ENCODE results near the gene SLC8B1.

Gene SLC8B1

GRCh38 chr12:113268621-113269020 is 66.3 kb downstream of the SLC8B1 start:
- DNase-seq = no peak
- H3K4me3 ChIP-seq = no peak overlapping the region
- H3K27me3 ChIP-seq = no peaks in the 10 kb centered on the region
- H3K36me3 ChIP-seq = peaks cover 43 to 75% (median 59%) of the 10 kb centered on the region in 3 donors
- H3K27ac ChIP-seq = no peak overlapping the region
- no peak for TF ChIP-seq CTCF (IDR thresholded peaks at IDR 0.05)
- no peaks in the 10 kb centered on the region for H3K9me3 ChIP-seq
- H3K4me1 ChIP-seq = peaks cover 0 to 32% (median 26%) of the 10 kb centered on the region in 4 donors
- intact Hi-C loops (cut with DNase I; ENCODE audit: low total_unique reads) = no loop called here

- TF ChIP-seq CTCF (IDR thresholded peaks at IDR 0.05) = no peak
- peaks cover 47 to 75% (median 55%) of the 10 kb centered on the region in 3 donors for H3K36me3 ChIP-seq
- intact Hi-C loops (cut with DNase I; ENCODE audit: low total_unique reads) = no loop called here
- no peak for DNase-seq
- H3K9me3 ChIP-seq = no peaks in the 10 kb centered on the region
- H3K27me3 ChIP-seq = no peaks in the 10 kb centered on the region
- no peak overlapping the region for H3K27ac ChIP-seq
- H3K4me3 ChIP-seq = no peak overlapping the region
- H3K4me1 ChIP-seq = peaks cover 0 to 28% (median 22%) of the 10 kb centered on the region in 4 donors
These were observed 66.8 kb downstream of the SLC8B1 start for GRCh38 chr12:113268136-113268535.

GRCh38 chr12:113267621-113268020 is 67.3 kb downstream of the SLC8B1 start:
- no peak overlapping the region for H3K27ac ChIP-seq
- no peak for TF ChIP-seq CTCF (IDR thresholded peaks at IDR 0.05)
- no peak overlapping the region for H3K4me3 ChIP-seq
- H3K9me3 ChIP-seq = no peaks in the 10 kb centered on the region
- no peak for DNase-seq
- no peaks in the 10 kb centered on the region for H3K27me3 ChIP-seq
- H3K4me1 ChIP-seq = peaks cover 0 to 28% (median 18%) of the 10 kb centered on the region in 4 donors
- H3K36me3 ChIP-seq = peaks cover 50 to 79% (median 59%) of the 10 kb centered on the region in 3 donors
- intact Hi-C loops (cut with DNase I; ENCODE audit: low total_unique reads) = no loop called here

GRCh38 chr12:113266106-113266895 is 68.6 kb downstream of the SLC8B1 start:
- Histone ChIP-seq H3K27me3 (no peaks in the 10 kb centered on the region), H3K9me3 (no peaks in the 10 kb centered on the region), H3K36me3 (peaks cover 53 to 87% (median 64%) of the 10 kb centered on the region in 3 donors), H3K4me3 (no peak overlapping the region), H3K27ac (peak overlapping the region in 1 of 2 donors; percentile 16), H3K4me1 (peaks cover 0 to 25% (median 12%) of the 10 kb centered on the region in 4 donors)
- intact Hi-C loops (cut with DNase I; ENCODE audit: low total_unique reads) = no loop called here
- no peak for DNase-seq
- TF ChIP-seq CTCF (IDR thresholded peaks at IDR 0.05) = no peak

GRCh38 chr12:113263431-113263963 is 71.4 kb downstream of the SLC8B1 start:
- intact Hi-C loops (cut with DNase I; ENCODE audit: low total_unique reads) = no loop called here
- H3K4me1 ChIP-seq = peaks cover 0 to 44% (median 31%) of the 10 kb centered on the region in 4 donors

More at GRCh38 chr12:113263431-113263963, 71.4 kb downstream of the SLC8B1 start:
- no peaks in the 10 kb centered on the region for H3K27me3 ChIP-seq
- peak overlapping the region; percentile 32 to 75 for H3K27ac ChIP-seq
- H3K4me3 ChIP-seq = no peak overlapping the region
- H3K9me3 ChIP-seq = no peaks in the 10 kb centered on the region
- DNase-seq = no peak
- TF ChIP-seq CTCF (IDR thresholded peaks at IDR 0.05) = no peak
- peaks cover 38 to 60% (median 42%) of the 10 kb centered on the region in 3 donors for H3K36me3 ChIP-seq
